Upper lobe of left lung (tissue), 4 donors: ENCODE results near the gene GGT7.

ENCODE experiments used
- POLR2A ChIP-seq, 4 donors: fragments of 450-650 bp; IDR thresholded peaks; one replicate each; pipeline ENCODE4 v1.5.1; 2016 to 2017; ENCODE audit warnings: antibody characterized with exemption in 4 of 4, mild to moderate bottlenecking in 2 of 4
- TF ChIP-seq, protein P1 (sequence below), 6 experiments: fragments of 450-650 bp in 4 of 6; fragments of 200-600 bp in 2 of 6; sonication (generic) in 2 of 6; IDR thresholded peaks; one replicate each; pipeline ENCODE4 v1.5.1; 2016 to 2019; ENCODE audit warnings: antibody characterized with exemption in 6 of 6

DNA sequence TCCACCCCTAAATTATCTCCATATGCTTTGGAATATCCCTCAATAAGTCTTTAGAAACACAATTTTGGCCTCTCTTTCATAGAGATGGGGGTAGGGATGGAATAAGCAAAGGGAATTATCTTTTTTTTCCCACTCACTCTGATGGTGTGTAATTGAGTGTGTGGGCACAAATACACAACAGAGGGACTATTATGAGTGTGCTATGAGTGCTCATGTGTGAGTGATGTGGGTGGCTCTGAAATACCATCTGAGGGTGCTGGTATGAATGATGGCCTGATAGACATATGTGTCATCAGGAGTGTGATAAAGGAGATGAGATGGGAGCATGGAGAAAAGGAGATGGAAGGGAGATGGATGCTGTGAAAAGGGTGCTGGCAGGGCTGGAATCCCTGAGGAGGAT, 47.4 kb upstream of the GGT7 start:
- TF ChIP-seq, protein P1, sequence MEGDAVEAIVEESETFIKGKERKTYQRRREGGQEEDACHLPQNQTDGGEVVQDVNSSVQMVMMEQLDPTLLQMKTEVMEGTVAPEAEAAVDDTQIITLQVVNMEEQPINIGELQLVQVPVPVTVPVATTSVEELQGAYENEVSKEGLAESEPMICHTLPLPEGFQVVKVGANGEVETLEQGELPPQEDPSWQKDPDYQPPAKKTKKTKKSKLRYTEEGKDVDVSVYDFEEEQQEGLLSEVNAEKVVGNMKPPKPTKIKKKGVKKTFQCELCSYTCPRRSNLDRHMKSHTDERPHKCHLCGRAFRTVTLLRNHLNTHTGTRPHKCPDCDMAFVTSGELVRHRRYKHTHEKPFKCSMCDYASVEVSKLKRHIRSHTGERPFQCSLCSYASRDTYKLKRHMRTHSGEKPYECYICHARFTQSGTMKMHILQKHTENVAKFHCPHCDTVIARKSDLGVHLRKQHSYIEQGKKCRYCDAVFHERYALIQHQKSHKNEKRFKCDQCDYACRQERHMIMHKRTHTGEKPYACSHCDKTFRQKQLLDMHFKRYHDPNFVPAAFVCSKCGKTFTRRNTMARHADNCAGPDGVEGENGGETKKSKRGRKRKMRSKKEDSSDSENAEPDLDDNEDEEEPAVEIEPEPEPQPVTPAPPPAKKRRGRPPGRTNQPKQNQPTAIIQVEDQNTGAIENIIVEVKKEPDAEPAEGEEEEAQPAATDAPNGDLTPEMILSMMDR (IDR thresholded peaks at IDR 0.05) = no peak
- TF ChIP-seq POLR2A (IDR thresholded peaks at IDR 0.05) = no peak
